Lower leg skin (tissue), 3 donors: Measurements from ENCODE around the gene PCGF1.

ENCODE experiments used
- CTCF ChIP-seq, 3 donors: fragments of 450-650 bp; IDR thresholded peaks; one replicate each; pipeline ENCODE4 v1.5.1; 2016; ENCODE audit warnings: antibody characterized with exemption in 3 of 3, mild to moderate bottlenecking in 3 of 3, moderate library complexity in 2 of 3
- POLR2A ChIP-seq, 2 donors: fragments of 450-650 bp; IDR thresholded peaks; one replicate each; pipeline ENCODE4 v1.6.1; 2016 to 2017; ENCODE audit warnings: antibody characterized with exemption in 2 of 2, mild to moderate bottlenecking in 1 of 2, moderate library complexity in 1 of 2

GRCh38 chr2:74546004-74546403, 38.5 kb upstream of the PCGF1 start:
- TF ChIP-seq CTCF (IDR thresholded peaks at IDR 0.05): no peak
- TF ChIP-seq POLR2A (IDR thresholded peaks at IDR 0.05): no peak
